ENCODE data around the gene MAP2K5.

The MAP2K5 gene

DNA sequence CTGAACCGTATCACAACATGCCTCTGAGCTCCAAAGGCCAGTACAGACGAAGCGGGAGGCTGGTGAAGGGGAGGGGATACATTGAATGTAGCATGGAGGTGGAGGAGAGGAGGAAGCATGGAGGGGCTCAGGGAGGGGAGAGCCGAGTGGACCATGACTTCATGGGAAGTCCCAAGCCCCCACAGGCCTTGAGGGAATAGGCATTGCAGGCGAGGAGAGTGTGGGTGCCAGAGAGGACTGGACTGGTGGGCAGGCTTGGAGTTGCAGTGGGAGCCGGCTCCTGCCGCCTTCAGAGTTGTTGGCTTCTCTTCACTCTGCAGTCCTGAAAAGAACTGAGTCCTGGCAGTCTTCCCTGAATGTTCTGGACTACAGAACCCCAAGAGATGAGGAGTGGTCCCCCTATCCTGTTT, 300.6 kb downstream of the MAP2K5 start:
- H3K4me3 ChIP-seq (ENCODE audit: low read depth, low read length): no peak overlapping the region
- DNase-seq (ENCODE audit: low read depth): no peak
- TF ChIP-seq, protein P1, sequence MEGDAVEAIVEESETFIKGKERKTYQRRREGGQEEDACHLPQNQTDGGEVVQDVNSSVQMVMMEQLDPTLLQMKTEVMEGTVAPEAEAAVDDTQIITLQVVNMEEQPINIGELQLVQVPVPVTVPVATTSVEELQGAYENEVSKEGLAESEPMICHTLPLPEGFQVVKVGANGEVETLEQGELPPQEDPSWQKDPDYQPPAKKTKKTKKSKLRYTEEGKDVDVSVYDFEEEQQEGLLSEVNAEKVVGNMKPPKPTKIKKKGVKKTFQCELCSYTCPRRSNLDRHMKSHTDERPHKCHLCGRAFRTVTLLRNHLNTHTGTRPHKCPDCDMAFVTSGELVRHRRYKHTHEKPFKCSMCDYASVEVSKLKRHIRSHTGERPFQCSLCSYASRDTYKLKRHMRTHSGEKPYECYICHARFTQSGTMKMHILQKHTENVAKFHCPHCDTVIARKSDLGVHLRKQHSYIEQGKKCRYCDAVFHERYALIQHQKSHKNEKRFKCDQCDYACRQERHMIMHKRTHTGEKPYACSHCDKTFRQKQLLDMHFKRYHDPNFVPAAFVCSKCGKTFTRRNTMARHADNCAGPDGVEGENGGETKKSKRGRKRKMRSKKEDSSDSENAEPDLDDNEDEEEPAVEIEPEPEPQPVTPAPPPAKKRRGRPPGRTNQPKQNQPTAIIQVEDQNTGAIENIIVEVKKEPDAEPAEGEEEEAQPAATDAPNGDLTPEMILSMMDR (IDR thresholded peaks at IDR 0.05; ENCODE audit: low read depth, low read length, missing control alignments): no peak
- in situ Hi-C loops (cut with HindIII; ENCODE audit: low sequenced_read_pairs): no loop called here

DNA sequence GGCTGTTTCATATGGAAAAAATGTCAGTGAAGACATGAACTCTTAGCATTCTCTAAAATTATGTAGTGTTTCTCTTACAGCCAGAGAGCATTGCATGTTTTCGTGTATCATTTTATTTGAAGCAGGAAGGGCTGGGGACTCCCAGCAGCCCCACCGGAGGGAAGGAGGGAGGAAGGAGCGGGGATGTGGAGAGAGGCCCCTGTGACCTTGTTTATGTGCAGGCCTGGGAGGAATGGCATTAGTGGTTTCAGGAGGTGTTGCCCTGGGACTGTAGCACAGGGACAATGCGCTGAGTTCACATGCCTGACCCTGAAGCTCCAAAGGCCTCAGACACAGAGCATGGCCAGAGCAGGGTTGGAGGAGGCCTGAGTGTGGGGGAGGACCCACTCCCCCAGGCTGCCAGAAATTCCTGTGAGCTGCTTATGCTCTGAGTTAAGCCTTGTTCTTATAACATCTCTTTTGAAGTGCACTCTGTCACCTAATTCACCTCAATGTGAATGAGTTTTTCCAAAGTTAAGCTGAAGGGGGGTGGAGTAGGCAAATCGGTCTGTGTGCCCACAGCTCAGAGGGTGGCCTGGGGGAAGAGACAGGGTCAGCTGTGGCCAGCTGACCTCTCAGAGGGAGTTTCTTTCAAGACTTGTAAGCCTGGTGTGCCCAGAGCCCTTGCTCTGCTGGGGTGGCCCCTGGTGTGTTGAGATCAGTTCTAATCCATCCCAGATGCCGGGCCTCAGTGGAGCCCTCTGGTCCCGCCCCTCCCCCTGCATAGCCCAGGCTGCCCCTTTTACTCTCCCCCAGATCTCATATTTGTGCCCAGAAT, 301.3 kb downstream of the MAP2K5 start:
- H3K4me3 ChIP-seq (ENCODE audit: low read depth, low read length): no peak overlapping the region
- in situ Hi-C loops (cut with HindIII; ENCODE audit: low sequenced_read_pairs): no loop called here
- DNase-seq (ENCODE audit: low read depth): no peak
- TF ChIP-seq, protein P1 (IDR thresholded peaks at IDR 0.05; ENCODE audit: low read depth, low read length, missing control alignments): no peak

DNA sequence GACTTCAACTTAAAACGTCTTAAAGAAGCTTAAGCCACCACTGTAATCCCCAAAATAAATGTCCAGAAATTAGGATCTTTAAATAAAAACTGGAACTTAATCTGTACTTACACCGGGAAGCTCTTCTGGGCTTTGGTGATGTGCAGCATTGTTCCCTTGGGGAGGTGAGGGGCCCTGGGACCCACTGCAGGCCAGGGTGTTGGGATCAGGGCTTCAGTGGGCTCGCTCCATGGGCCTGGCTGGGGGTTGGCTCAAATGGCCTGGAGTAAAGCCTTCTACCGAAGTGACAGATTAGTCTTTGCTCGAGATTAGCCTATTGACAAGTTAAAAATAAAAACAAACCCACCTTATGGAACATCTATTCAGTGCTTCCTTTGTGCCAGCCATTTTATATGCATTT, 303.5 kb downstream of the MAP2K5 start:
- TF ChIP-seq, protein P1 (IDR thresholded peaks at IDR 0.05; ENCODE audit: low read depth, low read length, missing control alignments): no peak
- no peak for DNase-seq (ENCODE audit: low read depth)
- in situ Hi-C loops (cut with HindIII; ENCODE audit: low sequenced_read_pairs): no loop called here
- H3K4me3 ChIP-seq (ENCODE audit: low read depth, low read length): no peak overlapping the region

DNA sequence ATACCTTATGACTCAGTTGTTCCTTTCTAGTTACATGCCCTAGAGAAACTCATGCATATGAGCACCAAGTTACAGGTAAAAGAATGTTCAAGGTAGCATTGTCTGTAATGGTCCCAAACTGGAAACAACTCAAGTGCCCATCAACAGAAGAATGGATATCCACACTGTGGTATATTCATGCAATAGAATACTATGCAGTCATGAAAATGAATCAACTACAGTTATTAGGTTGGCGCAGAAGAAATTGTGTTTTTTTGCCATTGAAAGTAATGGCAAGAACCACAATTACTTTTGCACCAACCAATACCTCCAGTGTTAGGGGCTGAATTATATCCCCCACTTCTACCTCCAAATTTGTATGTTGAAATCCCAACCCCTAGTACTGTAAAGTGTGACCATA, 307.0 kb downstream of the MAP2K5 start:
- no peak for DNase-seq (ENCODE audit: low read depth)
- no peak overlapping the region for H3K4me3 ChIP-seq (ENCODE audit: low read depth, low read length)
- TF ChIP-seq, protein P1 (IDR thresholded peaks at IDR 0.05; ENCODE audit: low read depth, low read length, missing control alignments): no peak
- in situ Hi-C loops (cut with HindIII; ENCODE audit: low sequenced_read_pairs): no loop called here

DNA sequence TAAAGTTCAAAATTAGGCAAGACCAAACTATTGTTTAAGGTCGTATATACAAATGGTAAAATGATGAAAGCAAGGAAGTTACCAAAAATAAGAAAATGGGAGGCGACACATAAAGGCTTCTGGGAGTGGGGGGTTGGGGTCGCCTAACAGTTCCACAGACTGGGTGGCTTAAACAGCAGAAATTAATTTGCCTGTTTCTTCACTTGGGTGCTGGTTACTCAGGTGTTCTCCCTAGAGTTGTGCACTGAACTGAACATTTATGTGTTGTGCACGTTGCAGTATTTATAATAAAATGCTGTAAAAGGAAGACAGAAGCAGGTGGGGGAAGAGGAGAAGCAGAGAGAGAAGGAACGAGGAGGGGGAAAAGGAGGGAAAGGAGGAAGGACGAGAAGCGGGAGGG, 307.8 kb downstream of the MAP2K5 start:
- DNase-seq (ENCODE audit: low read depth): no peak
- no peak overlapping the region for H3K4me3 ChIP-seq (ENCODE audit: low read depth, low read length)
- in situ Hi-C loops (cut with HindIII; ENCODE audit: low sequenced_read_pairs): no loop called here

DNA sequence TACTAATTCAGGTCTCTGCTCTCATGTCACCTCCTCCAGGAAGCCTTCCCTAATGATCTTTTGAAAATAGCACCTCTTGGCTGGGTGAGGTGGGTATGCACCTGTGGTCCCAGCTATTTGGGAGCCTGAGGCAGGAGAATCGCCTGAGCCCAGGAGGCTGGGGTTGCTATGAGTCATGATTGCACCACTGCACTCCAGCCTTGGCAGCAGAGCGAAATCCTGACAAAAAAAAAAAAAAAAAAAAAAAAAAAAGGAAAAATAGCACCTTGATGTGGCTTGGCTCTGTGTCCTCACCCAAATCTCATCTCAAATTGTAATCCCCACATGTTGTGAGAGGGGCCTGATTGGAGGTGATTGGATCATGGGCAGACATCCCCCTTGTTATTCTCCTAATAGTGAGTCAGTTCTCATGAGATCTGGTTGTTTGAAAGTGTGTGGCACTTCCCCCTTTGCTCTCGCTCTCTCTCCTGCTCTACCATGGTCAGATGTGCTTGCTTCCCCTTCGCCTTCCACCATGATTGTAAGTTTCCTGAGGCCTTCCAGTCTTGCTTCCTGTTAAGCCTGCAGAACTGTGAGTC, 308.6 kb downstream of the MAP2K5 start:
- TF ChIP-seq, protein P1 (IDR thresholded peaks at IDR 0.05; ENCODE audit: low read depth, low read length, missing control alignments): no peak
- DNase-seq (ENCODE audit: low read depth): no peak
- in situ Hi-C loops (cut with HindIII; ENCODE audit: low sequenced_read_pairs): no loop called here
- H3K4me3 ChIP-seq (ENCODE audit: low read depth, low read length): no peak overlapping the region

More for the DNA sequence above, 307.8 kb downstream of the MAP2K5 start:
- TF ChIP-seq, protein P1 (IDR thresholded peaks at IDR 0.05; ENCODE audit: low read depth, low read length, missing control alignments): no peak

All from astrocyte of the cerebellum (primary cell).